Mesenchymal stem cell (in vitro differentiated cells and primary cell): ENCODE measurements around the gene PLCB1.
A peak's percentile ranks its signal among the peaks of the same experiment; 100 is the strongest.

ENCODE experiments used
- DNase-seq: peaks from one replicate; pipeline ENCODE4 v3.0.0-alpha.2; 2013
- H2AFZ ChIP-seq: one replicate; pipeline ENCODE4 v1.6.1; 2013; ENCODE audit warnings: low read depth, mild to moderate bottlenecking, control low read depth, inconsistent platforms, low read length, moderate library complexity
- H2AK5ac ChIP-seq: 2 replicates; pipeline ENCODE4 v1.6.1; 2013; ENCODE audit warnings: low read length, moderate library complexity, mild to moderate bottlenecking, inconsistent platforms; ENCODE audit not compliant: severe bottlenecking
- H2BK120ac ChIP-seq: one replicate; pipeline ENCODE4 v1.6.1; 2013; ENCODE audit warnings: low read depth, mild to moderate bottlenecking, inconsistent platforms, low read length, moderate library complexity
- H2BK12ac ChIP-seq, 2 experiments: one replicate each; pipeline ENCODE4 v1.6.1; 2013; ENCODE audit warnings: inconsistent platforms in 2 of 2, low read length in 2 of 2, mild to moderate bottlenecking in 2 of 2, moderate library complexity in 2 of 2, control low read depth in 1 of 2
- H2BK15ac ChIP-seq: one replicate; pipeline ENCODE4 v1.6.1; 2013; ENCODE audit warnings: mild to moderate bottlenecking, low read depth, inconsistent platforms; ENCODE audit not compliant: poor library complexity, severe bottlenecking
- H2BK5ac ChIP-seq: 2 replicates; pipeline ENCODE4 v1.6.1; 2013; ENCODE audit warnings: low read depth, mild to moderate bottlenecking, low read length, control low read depth, inconsistent platforms; ENCODE audit not compliant: poor library complexity, severe bottlenecking
- H3K14ac ChIP-seq, 2 experiments: one replicate each; pipeline ENCODE4 v1.6.1; 2013; ENCODE audit warnings: inconsistent platforms in 2 of 2, low read length in 2 of 2, control low read depth in 1 of 2, mild to moderate bottlenecking in 1 of 2, moderate library complexity in 1 of 2
- H3K18ac ChIP-seq, 2 experiments: one replicate each; pipeline ENCODE4 v1.6.1; 2013; ENCODE audit warnings: inconsistent platforms in 2 of 2, low read length in 2 of 2, control low read depth in 1 of 2, low read depth in 1 of 2, mild to moderate bottlenecking in 1 of 2
- H3K23ac ChIP-seq, 2 experiments: one replicate each; pipeline ENCODE4 v1.6.1; 2013; ENCODE audit warnings: inconsistent platforms in 2 of 2, low read length in 2 of 2, mild to moderate bottlenecking in 2 of 2, moderate library complexity in 2 of 2, control low read depth in 1 of 2
- H3K27ac ChIP-seq: 2 replicates; pipeline ENCODE4 v1.5.1; 2013; ENCODE audit warnings: mild to moderate bottlenecking, moderate library complexity, low read length, control low read depth, inconsistent platforms; ENCODE audit not compliant: poor library complexity, severe bottlenecking
- H3K27me3 ChIP-seq, 2 experiments: 2 replicates each; pipeline versions ENCODE4 v1.6.1 to v1.7.0; 2013; ENCODE audit warnings: low read length in 2 of 2, mild to moderate bottlenecking in 2 of 2, moderate library complexity in 2 of 2, control low read depth in 1 of 2, inconsistent platforms in 1 of 2; ENCODE audit not compliant: control insufficient read depth in 1 of 2, insufficient read depth in 1 of 2
- H3K36me3 ChIP-seq, 2 experiments: 2 replicates each; pipeline versions ENCODE4 v1.6.1 to v1.7.0; 2013; ENCODE audit warnings: low read length in 2 of 2, control low read depth in 1 of 2, inconsistent platforms in 1 of 2, low read depth in 1 of 2, mild to moderate bottlenecking in 1 of 2; ENCODE audit not compliant: insufficient read depth in 2 of 2, control insufficient read depth in 1 of 2
- H3K4ac ChIP-seq, 2 experiments: one replicate each; pipeline ENCODE4 v1.6.1; 2013; ENCODE audit warnings: inconsistent platforms in 2 of 2, low read length in 2 of 2, mild to moderate bottlenecking in 2 of 2, moderate library complexity in 2 of 2, control low read depth in 1 of 2, low read depth in 1 of 2
- H3K4me1 ChIP-seq: 2 replicates; pipeline ENCODE4 v1.6.1; 2013; ENCODE audit warnings: low read depth, low read length, control low read depth; ENCODE audit not compliant: control insufficient read depth, insufficient read depth
- H3K4me2 ChIP-seq: 2 replicates; pipeline ENCODE4 v1.6.1; 2013; ENCODE audit warnings: low read length, mild to moderate bottlenecking, inconsistent platforms; ENCODE audit not compliant: poor library complexity, severe bottlenecking
- H3K4me3 ChIP-seq, 2 experiments: 2 replicates each; pipeline versions ENCODE4 v1.5.1 to v1.7.0; 2013; ENCODE audit warnings: low read length in 2 of 2, mild to moderate bottlenecking in 2 of 2, control low read depth in 1 of 2, low read depth in 1 of 2; ENCODE audit not compliant: insufficient read depth in 1 of 2
- H3K79me1 ChIP-seq: replicated peaks from 2 replicates; pipeline ENCODE4 v1.6.1; 2013; ENCODE audit warnings: mild to moderate bottlenecking, control low read depth, low read length, inconsistent platforms; ENCODE audit not compliant: poor library complexity, severe bottlenecking
- H3K9ac ChIP-seq: 2 replicates; pipeline ENCODE4 v1.7.0; 2013; ENCODE audit warnings: mild to moderate bottlenecking, low read length, moderate library complexity
- H3K9me3 ChIP-seq: 2 replicates; pipeline ENCODE4 v1.7.0; 2013; ENCODE audit warnings: mild to moderate bottlenecking, low read length; ENCODE audit not compliant: control insufficient read depth
- H4K8ac ChIP-seq: one replicate; pipeline ENCODE4 v1.6.1; 2013; ENCODE audit warnings: inconsistent platforms, mild to moderate bottlenecking, low read length, moderate library complexity
- H4K91ac ChIP-seq: one replicate; pipeline ENCODE4 v1.6.1; 2013; ENCODE audit warnings: mild to moderate bottlenecking, low read length, inconsistent platforms
- WGBS: methylation state at CpG from one replicate; pipeline ENCODE4 v1.1.7; 2013; ENCODE audit warnings: mixed read lengths; 5-methylcytosine and 5-hydroxymethylcytosine counted together

The PLCB1 gene

GRCh38 chr20:8284902-8285301 is 152.8 kb downstream of the PLCB1 start:
- no peak overlapping the region for H3K27ac ChIP-seq
- no peaks in the 10 kb centered on the region for H3K27me3 ChIP-seq
- H3K9me3 ChIP-seq = no peaks in the 10 kb centered on the region
- no peak overlapping the region for H2BK12ac ChIP-seq
- no peaks in the 10 kb centered on the region for H3K79me1 ChIP-seq
- H2BK120ac ChIP-seq = no peak overlapping the region
- no peak overlapping the region for H2BK15ac ChIP-seq
- no peak overlapping the region for H3K4me3 ChIP-seq
- no peak overlapping the region for H3K4ac ChIP-seq
- no peak overlapping the region for H3K18ac ChIP-seq
- H3K4me2 ChIP-seq = no peak overlapping the region
- no peak overlapping the region for H2AFZ ChIP-seq
- H4K91ac ChIP-seq = no peak overlapping the region
- H4K8ac ChIP-seq = no peak overlapping the region
- no peak for DNase-seq
- H3K36me3 ChIP-seq = no peaks in the 10 kb centered on the region
- no peak overlapping the region for H2BK5ac ChIP-seq
- peaks cover 3% of the 10 kb centered on the region for H3K4me1 ChIP-seq
- no peak overlapping the region for H3K14ac ChIP-seq
- WGBS = 100% methylated on average over 1 of the region's 2 CpGs
- H3K23ac ChIP-seq = no peak overlapping the region
- H3K9ac ChIP-seq = no peak overlapping the region
- no peak overlapping the region for H2AK5ac ChIP-seq

- no peak overlapping the region for H4K8ac ChIP-seq
- H3K27ac ChIP-seq = peak overlapping the region; percentile 56
- H3K9me3 ChIP-seq = no peaks in the 10 kb centered on the region
- H3K4ac ChIP-seq = no peak overlapping the region
- no peak overlapping the region for H2BK5ac ChIP-seq
- H2BK120ac ChIP-seq = no peak overlapping the region
- no peak for DNase-seq
- no peak overlapping the region for H4K91ac ChIP-seq
- H3K4me2 ChIP-seq = peak overlapping the region; percentile 35
- no peak overlapping the region for H2AK5ac ChIP-seq
- H3K79me1 ChIP-seq = no peaks in the 10 kb centered on the region
- no peak overlapping the region for H3K14ac ChIP-seq
- H2AFZ ChIP-seq = no peak overlapping the region
- no peak overlapping the region for H2BK12ac ChIP-seq
- H3K18ac ChIP-seq = peak overlapping the region in 1 of 2 experiments; percentile 40
- H3K23ac ChIP-seq = no peak overlapping the region
- H2BK15ac ChIP-seq = no peak overlapping the region
- WGBS = 89% methylated on average over 3 of the region's 5 CpGs
- H3K4me1 ChIP-seq = peaks cover 3% of the 10 kb centered on the region
- H3K36me3 ChIP-seq = no peaks in the 10 kb centered on the region
- no peaks in the 10 kb centered on the region for H3K27me3 ChIP-seq
- H3K9ac ChIP-seq = no peak overlapping the region
- H3K4me3 ChIP-seq = no peak overlapping the region
Measured at GRCh38 chr20:8287340-8287739, 155.3 kb downstream of the PLCB1 start.

GRCh38 chr20:8291200-8291599 is 159.1 kb downstream of the PLCB1 start:
- Histone ChIP-seq H3K36me3 (no peaks in the 10 kb centered on the region), H3K14ac (no peak overlapping the region), H2BK120ac (no peak overlapping the region), H2BK5ac (no peak overlapping the region), H2BK15ac (no peak overlapping the region), H3K27ac (no peak overlapping the region), H3K18ac (no peak overlapping the region), H4K91ac (no peak overlapping the region), H3K4me2 (no peak overlapping the region), H2BK12ac (no peak overlapping the region), H2AFZ (no peak overlapping the region), H3K4ac (no peak overlapping the region), H2AK5ac (peak overlapping the region; percentile 11), H3K23ac (no peak overlapping the region), H3K9ac (no peak overlapping the region), H4K8ac (no peak overlapping the region), H3K9me3 (no peaks in the 10 kb centered on the region), H3K4me1 (peaks cover 3% of the 10 kb centered on the region), H3K4me3 (no peak overlapping the region), H3K27me3 (no peaks in the 10 kb centered on the region), H3K79me1 (no peaks in the 10 kb centered on the region)
- no CpG with 5 or more reads among the region's 1 CpG for WGBS
- DNase-seq = peak; percentile 2

GRCh38 chr20:8291873-8292272 is 159.8 kb downstream of the PLCB1 start:
- Histone ChIP-seq H3K79me1 (no peaks in the 10 kb centered on the region), H2BK15ac (no peak overlapping the region), H3K9me3 (no peaks in the 10 kb centered on the region), H3K4me3 (no peak overlapping the region), H3K4ac (no peak overlapping the region), H3K18ac (no peak overlapping the region), H2BK12ac (no peak overlapping the region), H3K23ac (no peak overlapping the region), H3K14ac (no peak overlapping the region), H2AFZ (no peak overlapping the region), H4K91ac (no peak overlapping the region), H2AK5ac (no peak overlapping the region), H3K36me3 (no peaks in the 10 kb centered on the region), H3K4me1 (peaks cover 3% of the 10 kb centered on the region), H4K8ac (no peak overlapping the region), H2BK120ac (no peak overlapping the region), H3K4me2 (no peak overlapping the region), H3K27ac (peak overlapping the region; percentile 50), H2BK5ac (no peak overlapping the region), H3K9ac (no peak overlapping the region), H3K27me3 (no peaks in the 10 kb centered on the region)
- DNase-seq = peak; percentile 33
- WGBS = no CpG with 5 or more reads among the region's 1 CpG
